DND-41 (cell line): ENCODE measurements around the gene WRAP73.

Experiments used
- CTCF ChIP-seq: IDR thresholded peaks from 2 replicates; pipeline ENCODE4 v1.5.1; 2012; ENCODE audit warnings: borderline replicate concordance, low read length, moderate library complexity, mild to moderate bottlenecking; ENCODE audit not compliant: poor library complexity, severe bottlenecking; ENCODE audit errors: extremely low read depth
- EZH2 ChIP-seq: IDR thresholded peaks from 3 replicates; pipeline ENCODE4 v1.6.1; 2012; ENCODE audit warnings: borderline replicate concordance, low read depth, mild to moderate bottlenecking, moderate library complexity, low read length, inconsistent platforms; ENCODE audit not compliant: severe bottlenecking

- TF ChIP-seq EZH2 (no peak), CTCF (no peak)
These were observed 42.2 kb downstream of the WRAP73 start for GRCh38 chr1:3607703-3608065.
